ENCODE results near the gene NCBP3.
A peak's percentile ranks its signal among the peaks of the same experiment; 100 is the strongest.

NCBP3 gene

GRCh38 chr17:3880983-3881382, 34.9 kb upstream of the NCBP3 start:
- Histone ChIP-seq H3K36me3 (ENCODE audit: insufficient read depth, low read length) (no peaks in the 10 kb centered on the region), H2AFZ (ENCODE audit: low read depth, low read length) (no peak overlapping the region), H3K79me2 (ENCODE audit: insufficient read depth, low read length) (no peaks in the 10 kb centered on the region), H3K9ac (ENCODE audit: low read depth, low read length) (no peak overlapping the region), H3K4me2 (ENCODE audit: insufficient read depth, low read length) (no peak overlapping the region), H3K4me1 (ENCODE audit: insufficient read depth, low read length) (no peaks in the 10 kb centered on the region), H4K20me1 (ENCODE audit: insufficient read depth, low read length) (peaks cover 3% of the 10 kb centered on the region; the same call in 1 of the 2 replicates), H3K27me3 (ENCODE audit: insufficient read depth, low read length, poor library complexity) (no peaks in the 10 kb centered on the region), H3K27ac (ENCODE audit: low read length) (no peak overlapping the region), H3K4me3 (ENCODE audit: low read depth in 1 of 2, low read length in 2 of 2) (no peak overlapping the region), H3K9me3 (ENCODE audit: insufficient read depth, low read length, severe bottlenecking) (no peaks in the 10 kb centered on the region)
- no peak for ATAC-seq (ENCODE audit: insufficient read depth, low read depth)
- DNase-seq: no peak
- TF ChIP-seq EZH2 (IDR thresholded peaks at IDR 0.05; ENCODE audit: borderline replicate concordance, low read depth, low read length, severe bottlenecking) (no peak), CTCF (IDR thresholded peaks at IDR 0.05; ENCODE audit: borderline replicate concordance, extremely low read depth, low read length, poor library complexity, severe bottlenecking) (no peak)

GRCh38 chr17:3879591-3880417, 33.8 kb upstream of the NCBP3 start:
- no peaks in the 10 kb centered on the region for H3K36me3 ChIP-seq (ENCODE audit: insufficient read depth, low read length)
- H3K27me3 ChIP-seq (ENCODE audit: insufficient read depth, low read length, poor library complexity): no peaks in the 10 kb centered on the region
- no peak overlapping the region for H3K27ac ChIP-seq (ENCODE audit: low read length)
- H4K20me1 ChIP-seq (ENCODE audit: insufficient read depth, low read length): no peaks in the 10 kb centered on the region; the same call in 1 of the 2 replicates
- no peak for ATAC-seq (ENCODE audit: insufficient read depth, low read depth)
- H3K4me3 ChIP-seq (ENCODE audit: low read depth in 1 of 2, low read length in 2 of 2): no peak overlapping the region
- no peak overlapping the region for H3K4me2 ChIP-seq (ENCODE audit: insufficient read depth, low read length)
- no peak overlapping the region for H3K9ac ChIP-seq (ENCODE audit: low read depth, low read length)
- no peaks in the 10 kb centered on the region for H3K79me2 ChIP-seq (ENCODE audit: insufficient read depth, low read length)
- no peaks in the 10 kb centered on the region for H3K4me1 ChIP-seq (ENCODE audit: insufficient read depth, low read length)
- DNase-seq: no peak
- H3K9me3 ChIP-seq (ENCODE audit: insufficient read depth, low read length, severe bottlenecking): no peaks in the 10 kb centered on the region
- H2AFZ ChIP-seq (ENCODE audit: low read depth, low read length): no peak overlapping the region
- TF ChIP-seq CTCF (IDR thresholded peaks at IDR 0.05; ENCODE audit: borderline replicate concordance, extremely low read depth, low read length, poor library complexity, severe bottlenecking): no peak
- no peak for TF ChIP-seq EZH2 (IDR thresholded peaks at IDR 0.05; ENCODE audit: borderline replicate concordance, low read depth, low read length, severe bottlenecking)

GRCh38 chr17:3879186-3879585, 33.1 kb upstream of the NCBP3 start:
- no peak overlapping the region for H3K4me3 ChIP-seq (ENCODE audit: low read depth in 1 of 2, low read length in 2 of 2)
- H4K20me1 ChIP-seq (ENCODE audit: insufficient read depth, low read length): no peaks in the 10 kb centered on the region; the same call in 1 of the 2 replicates
- no peak overlapping the region for H2AFZ ChIP-seq (ENCODE audit: low read depth, low read length)
- no peak overlapping the region for H3K27ac ChIP-seq (ENCODE audit: low read length)
- DNase-seq: no peak
- no peak overlapping the region for H3K4me2 ChIP-seq (ENCODE audit: insufficient read depth, low read length)
- H3K9ac ChIP-seq (ENCODE audit: low read depth, low read length): no peak overlapping the region
- H3K27me3 ChIP-seq (ENCODE audit: insufficient read depth, low read length, poor library complexity): no peaks in the 10 kb centered on the region
- TF ChIP-seq CTCF (IDR thresholded peaks at IDR 0.05; ENCODE audit: borderline replicate concordance, extremely low read depth, low read length, poor library complexity, severe bottlenecking) (no peak), EZH2 (IDR thresholded peaks at IDR 0.05; ENCODE audit: borderline replicate concordance, low read depth, low read length, severe bottlenecking) (no peak)
- no peaks in the 10 kb centered on the region for H3K36me3 ChIP-seq (ENCODE audit: insufficient read depth, low read length)
- H3K79me2 ChIP-seq (ENCODE audit: insufficient read depth, low read length): no peaks in the 10 kb centered on the region
- no peaks in the 10 kb centered on the region for H3K4me1 ChIP-seq (ENCODE audit: insufficient read depth, low read length)
- H3K9me3 ChIP-seq (ENCODE audit: insufficient read depth, low read length, severe bottlenecking): no peaks in the 10 kb centered on the region
- 0 out of 3 replicates have a peak, but pooled peaks have one; percentile 29 for ATAC-seq (ENCODE audit: insufficient read depth, low read depth)

Measured in DND-41 (cell line).